Nephron (organoid): ENCODE results near the gene KCNT1.

Source experiments
- H3K27ac Mint-ChIP-seq, 3 experiments: 2 replicates each; pipeline ENCODE4 v1.8.0; 2020; ENCODE audit warnings: mixed read lengths in 3 of 3, mild to moderate bottlenecking in 2 of 3, moderate library complexity in 1 of 3
- H3K27me3 Mint-ChIP-seq: 2 replicates; pipeline ENCODE4 v1.8.0; 2021; ENCODE audit warnings: low read depth, mild to moderate bottlenecking, moderate library complexity, mixed read lengths
- H3K36me3 Mint-ChIP-seq: 2 replicates; pipeline ENCODE4 v1.8.0; 2020; ENCODE audit warnings: low read depth, mixed read lengths
- H3K4me1 Mint-ChIP-seq: 2 replicates; pipeline ENCODE4 v1.8.0; 2020; ENCODE audit warnings: mixed read lengths
- H3K4me3 Mint-ChIP-seq, 3 experiments: 2 replicates each; pipeline ENCODE4 v1.8.0; 2020; ENCODE audit warnings: mild to moderate bottlenecking in 3 of 3, mixed read lengths in 3 of 3, moderate library complexity in 2 of 3
- H3K9me3 Mint-ChIP-seq: 2 replicates; pipeline ENCODE4 v1.8.0; 2020; ENCODE audit warnings: mixed read lengths
- TF ChIP-seq, protein P1 (sequence below), 3 experiments: fragments of 200-600 bp; sonication (generic); IDR thresholded peaks; one replicate each; pipeline ENCODE4 v1.5.0; 2021; ENCODE audit warnings: antibody characterized with exemption in 3 of 3; ENCODE audit not compliant: unreplicated experiment in 3 of 3

KCNT1 gene

DNA sequence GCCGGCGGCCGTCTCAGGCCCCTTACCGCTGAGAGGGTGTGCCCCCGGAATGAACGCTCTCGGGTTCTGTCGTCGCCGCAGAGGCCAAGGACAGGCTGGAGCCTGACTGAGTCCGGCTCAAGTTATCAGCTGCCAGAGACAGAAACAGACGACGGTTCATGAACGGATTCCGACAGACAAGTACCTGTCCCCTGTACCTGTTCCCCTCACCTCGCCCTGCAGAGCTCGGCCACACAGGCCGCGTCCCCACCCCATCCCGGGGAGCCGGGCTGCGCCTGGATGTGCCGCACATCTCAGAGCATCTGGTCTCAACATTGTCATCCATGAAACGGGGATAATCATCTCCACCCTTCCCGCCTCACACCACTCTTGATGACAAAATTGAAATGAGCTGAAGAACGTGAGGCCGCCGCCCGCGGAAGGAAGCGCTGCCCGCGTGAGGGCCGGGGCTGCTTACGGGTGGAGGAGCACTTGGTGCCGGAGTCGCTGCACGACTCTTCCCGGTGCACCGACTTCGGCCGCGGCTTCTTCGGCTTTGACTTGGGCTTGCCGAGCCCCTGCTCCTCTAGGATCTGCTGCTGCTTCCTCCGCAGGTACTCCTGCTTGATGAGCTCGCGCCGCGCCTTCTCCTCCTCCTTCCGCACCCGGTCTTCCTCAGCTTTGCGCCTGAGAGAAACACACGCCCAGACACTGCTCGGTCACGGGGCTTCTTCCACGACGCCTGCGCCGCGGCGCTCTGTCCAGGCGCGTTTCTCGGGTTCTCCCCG, 116.1 kb downstream of the KCNT1 start:
- Mint-ChIP-seq H3K4me1 (peaks cover 14% of the 10 kb centered on the region), H3K9me3 (no peaks in the 10 kb centered on the region), H3K36me3 (peaks cover 83% of the 10 kb centered on the region), H3K27ac (no peak overlapping the region), H3K27me3 (no peaks in the 10 kb centered on the region), H3K4me3 (no peak overlapping the region)
- TF ChIP-seq, protein P1, sequence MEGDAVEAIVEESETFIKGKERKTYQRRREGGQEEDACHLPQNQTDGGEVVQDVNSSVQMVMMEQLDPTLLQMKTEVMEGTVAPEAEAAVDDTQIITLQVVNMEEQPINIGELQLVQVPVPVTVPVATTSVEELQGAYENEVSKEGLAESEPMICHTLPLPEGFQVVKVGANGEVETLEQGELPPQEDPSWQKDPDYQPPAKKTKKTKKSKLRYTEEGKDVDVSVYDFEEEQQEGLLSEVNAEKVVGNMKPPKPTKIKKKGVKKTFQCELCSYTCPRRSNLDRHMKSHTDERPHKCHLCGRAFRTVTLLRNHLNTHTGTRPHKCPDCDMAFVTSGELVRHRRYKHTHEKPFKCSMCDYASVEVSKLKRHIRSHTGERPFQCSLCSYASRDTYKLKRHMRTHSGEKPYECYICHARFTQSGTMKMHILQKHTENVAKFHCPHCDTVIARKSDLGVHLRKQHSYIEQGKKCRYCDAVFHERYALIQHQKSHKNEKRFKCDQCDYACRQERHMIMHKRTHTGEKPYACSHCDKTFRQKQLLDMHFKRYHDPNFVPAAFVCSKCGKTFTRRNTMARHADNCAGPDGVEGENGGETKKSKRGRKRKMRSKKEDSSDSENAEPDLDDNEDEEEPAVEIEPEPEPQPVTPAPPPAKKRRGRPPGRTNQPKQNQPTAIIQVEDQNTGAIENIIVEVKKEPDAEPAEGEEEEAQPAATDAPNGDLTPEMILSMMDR (IDR thresholded peaks at IDR 0.05; ENCODE audit: unreplicated experiment in 3 of 3) = no peak

DNA sequence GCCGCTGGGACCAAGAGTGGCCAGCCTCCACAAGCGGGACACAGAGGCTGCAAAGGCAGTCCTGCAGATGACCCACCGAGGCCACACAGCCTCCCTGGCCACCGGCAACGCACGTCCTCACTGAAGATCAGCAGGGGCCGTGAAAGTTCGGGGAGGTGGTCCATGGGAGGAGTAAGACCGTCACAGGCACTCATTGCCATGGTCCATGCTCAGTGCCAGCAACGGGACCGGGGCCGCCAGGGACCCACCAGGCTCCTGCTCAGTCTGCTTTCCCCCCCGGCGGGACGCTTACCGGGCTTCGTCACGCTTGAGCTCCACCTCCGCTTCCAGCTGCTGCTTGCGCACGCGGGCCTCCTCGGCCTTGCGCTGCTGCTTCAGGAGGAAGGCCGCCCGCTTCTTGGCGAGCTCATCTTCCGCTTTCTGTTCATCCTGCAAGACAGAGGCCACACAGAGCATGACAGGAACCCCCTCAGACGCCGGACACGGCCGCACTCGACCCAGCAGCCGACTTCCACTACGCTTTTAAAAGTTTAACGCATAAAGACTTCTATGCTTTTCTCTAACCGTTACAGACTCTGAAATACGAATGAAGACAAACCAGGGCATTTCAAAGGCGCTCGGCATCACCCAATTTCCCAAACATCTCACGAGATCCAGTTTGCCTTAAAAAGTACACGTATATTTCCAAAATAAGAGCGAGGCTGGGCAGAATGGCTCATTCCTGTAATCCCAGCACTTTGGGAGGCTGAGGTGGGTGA, 116.9 kb downstream of the KCNT1 start:
- peaks cover 86% of the 10 kb centered on the region for H3K36me3 Mint-ChIP-seq
- TF ChIP-seq, protein P1 (IDR thresholded peaks at IDR 0.05; ENCODE audit: unreplicated experiment in 3 of 3) = no peak

DNA sequence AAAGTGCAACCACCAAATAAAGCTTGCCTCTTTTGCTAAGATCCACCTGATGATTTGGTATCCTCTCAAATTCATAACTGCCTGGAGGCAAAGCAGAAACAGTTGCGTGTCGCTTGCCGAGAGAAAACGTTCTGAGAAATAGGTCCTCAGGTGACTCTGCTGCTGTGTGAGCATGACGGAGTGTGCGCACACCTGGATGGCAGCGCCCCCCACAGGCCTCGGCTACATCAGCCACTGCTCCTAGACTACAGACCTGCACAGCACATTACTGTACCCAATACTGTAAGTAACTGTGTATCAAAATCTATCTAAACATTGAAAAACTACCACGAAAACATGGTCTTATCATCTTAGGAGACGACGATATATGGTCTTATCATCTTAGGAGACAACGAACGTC, 117.9 kb downstream of the KCNT1 start:
- peaks cover 14% of the 10 kb centered on the region for H3K4me1 Mint-ChIP-seq
- peaks cover 82% of the 10 kb centered on the region for H3K36me3 Mint-ChIP-seq
- no peak overlapping the region for H3K4me3 Mint-ChIP-seq
- TF ChIP-seq, protein P1 (IDR thresholded peaks at IDR 0.05; ENCODE audit: unreplicated experiment in 3 of 3) = no peak
- H3K27ac Mint-ChIP-seq = no peak overlapping the region
- H3K9me3 Mint-ChIP-seq = no peaks in the 10 kb centered on the region
- no peaks in the 10 kb centered on the region for H3K27me3 Mint-ChIP-seq

More for the DNA sequence above, 116.9 kb downstream of the KCNT1 start:
- H3K27me3 Mint-ChIP-seq = no peaks in the 10 kb centered on the region
- H3K9me3 Mint-ChIP-seq = no peaks in the 10 kb centered on the region
- no peak overlapping the region for H3K4me3 Mint-ChIP-seq
- peaks cover 14% of the 10 kb centered on the region for H3K4me1 Mint-ChIP-seq
- H3K27ac Mint-ChIP-seq = no peak overlapping the region

DNA sequence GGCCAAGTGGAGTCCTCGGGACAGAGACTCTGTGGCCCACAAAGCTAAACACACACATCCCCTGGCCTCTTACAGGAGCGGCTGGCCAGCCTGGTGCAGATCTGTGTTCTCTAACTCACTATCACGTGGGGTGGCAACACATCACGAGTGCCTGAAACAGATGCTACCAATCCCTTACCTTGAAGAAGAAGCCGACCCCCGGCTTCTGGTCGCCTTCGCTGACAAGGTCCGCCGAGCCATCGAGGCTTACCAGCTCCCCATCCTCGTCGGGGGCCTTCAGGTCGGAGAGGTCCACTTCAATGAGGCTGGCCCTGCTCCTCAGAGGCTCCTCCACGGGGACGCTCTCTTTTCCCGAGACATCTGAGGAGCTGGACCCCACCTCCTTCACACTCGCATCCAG, 118.7 kb downstream of the KCNT1 start:
- Mint-ChIP-seq H3K27me3 (no peaks in the 10 kb centered on the region), H3K36me3 (peaks cover 82% of the 10 kb centered on the region), H3K9me3 (no peaks in the 10 kb centered on the region), H3K4me3 (no peak overlapping the region), H3K27ac (no peak overlapping the region), H3K4me1 (peaks cover 14% of the 10 kb centered on the region)
- TF ChIP-seq, protein P1 (IDR thresholded peaks at IDR 0.05; ENCODE audit: unreplicated experiment in 3 of 3) = no peak

DNA sequence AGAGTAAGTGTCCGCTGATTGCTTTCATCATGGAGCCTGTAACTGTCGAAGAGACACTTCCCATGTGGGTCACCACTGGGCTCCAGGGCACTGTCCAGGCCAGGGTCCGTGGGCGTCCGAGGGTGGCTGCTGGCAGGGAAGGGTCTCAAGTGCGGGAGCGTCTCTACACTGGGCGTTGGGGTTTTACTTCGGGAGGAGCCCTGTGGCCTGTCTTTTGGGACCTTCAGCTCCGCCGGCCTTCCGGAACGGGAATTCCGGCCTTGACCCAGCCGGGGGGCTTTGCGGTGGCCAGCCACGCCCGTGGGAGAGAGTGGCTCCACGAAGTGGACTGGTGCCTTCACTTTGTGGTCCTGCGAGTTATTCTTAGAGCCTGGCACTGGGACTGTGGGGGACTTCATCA, 119.1 kb downstream of the KCNT1 start:
- TF ChIP-seq, protein P1 (IDR thresholded peaks at IDR 0.05; ENCODE audit: unreplicated experiment in 3 of 3) = no peak
- peaks cover 10% of the 10 kb centered on the region for H3K4me1 Mint-ChIP-seq
- peaks cover 79% of the 10 kb centered on the region for H3K36me3 Mint-ChIP-seq
- no peaks in the 10 kb centered on the region for H3K27me3 Mint-ChIP-seq
- no peak overlapping the region for H3K27ac Mint-ChIP-seq
- H3K4me3 Mint-ChIP-seq = no peak overlapping the region
- no peaks in the 10 kb centered on the region for H3K9me3 Mint-ChIP-seq
